WTC11 (cell line): ENCODE data around the gene RIMS4.

ENCODE experiments used
- ARID4B ChIP-seq: sonication (generic); formaldehyde crosslinking; IDR thresholded peaks from 2 replicates; pipeline ENCODE4 v1.8.0; 2023; ENCODE audit warnings: missing genetic modification reagents, mild to moderate bottlenecking, borderline replicate concordance
- CREB1 ChIP-seq: sonication (generic); formaldehyde crosslinking; IDR thresholded peaks from 2 replicates; pipeline ENCODE4 v1.8.0; 2023; ENCODE audit warnings: mild to moderate bottlenecking, missing genetic modification reagents
- CREM ChIP-seq: sonication (generic); formaldehyde crosslinking; IDR thresholded peaks from 2 replicates; pipeline ENCODE4 v1.8.1; 2022; ENCODE audit warnings: mild to moderate bottlenecking, missing genetic modification reagents, moderate library complexity
- STAT6 ChIP-seq: sonication (generic); formaldehyde crosslinking; conservative IDR thresholded peaks from 2 replicates; pipeline ENCODE4 v1.8.1; 2023; ENCODE audit warnings: mild to moderate bottlenecking, low read depth, missing genetic modification reagents, moderate library complexity
- USF2 ChIP-seq: sonication (generic); formaldehyde crosslinking; IDR thresholded peaks from 2 replicates; pipeline ENCODE4 v1.8.1; 2023; ENCODE audit warnings: mild to moderate bottlenecking, missing genetic modification reagents, moderate library complexity
- ZBTB21 ChIP-seq: sonication (generic); formaldehyde crosslinking; IDR thresholded peaks from 2 replicates; pipeline ENCODE4 v1.8.1; 2023; ENCODE audit warnings: mild to moderate bottlenecking, missing genetic modification reagents, borderline replicate concordance
- ZNF425 ChIP-seq: fragments of 250-450 bp; sonication (Bioruptor Pico); conservative IDR thresholded peaks from 2 replicates; pipeline ENCODE4 v1.9.0; 2021; ENCODE audit warnings: mild to moderate bottlenecking
- TF ChIP-seq, protein P1 (sequence below): sonication (generic); formaldehyde crosslinking; conservative IDR thresholded peaks from 2 replicates; pipeline ENCODE4 v1.8.1; 2022; ENCODE audit warnings: mild to moderate bottlenecking, missing genetic modification reagents
- TF ChIP-seq, protein P2 (sequence below): fragments of 200-600 bp; IDR thresholded peaks from 2 replicates; pipeline ENCODE4 v1.8.0; 2022; ENCODE audit warnings: antibody characterized with exemption
- TF ChIP-seq, protein P3 (sequence below): sonication (generic); formaldehyde crosslinking; IDR thresholded peaks from 2 replicates; pipeline ENCODE4 v1.8.1; 2022; ENCODE audit warnings: mild to moderate bottlenecking, moderate library complexity, missing genetic modification reagents
- TF ChIP-seq, protein P4 (sequence below): sonication (generic); formaldehyde crosslinking; IDR thresholded peaks from 2 replicates; pipeline ENCODE4 v1.8.0; 2022; ENCODE audit warnings: mild to moderate bottlenecking, missing genetic modification reagents
- TF ChIP-seq, protein P5 (sequence below): sonication (generic); formaldehyde crosslinking; IDR thresholded peaks from 2 replicates; pipeline ENCODE4 v1.8.0; 2022; ENCODE audit warnings: mild to moderate bottlenecking, missing genetic modification reagents

GRCh38 chr20:44807051-44807683, 3.2 kb downstream of the RIMS4 start:
- TF ChIP-seq, protein P1, sequence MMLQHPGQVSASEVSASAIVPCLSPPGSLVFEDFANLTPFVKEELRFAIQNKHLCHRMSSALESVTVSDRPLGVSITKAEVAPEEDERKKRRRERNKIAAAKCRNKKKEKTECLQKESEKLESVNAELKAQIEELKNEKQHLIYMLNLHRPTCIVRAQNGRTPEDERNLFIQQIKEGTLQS (CRISPR knock-in tag) = no peak
- TF ChIP-seq ARID4B (no peak), STAT6 (CRISPR knock-in tag) (no peak), CREM (CRISPR knock-in tag) (no peak), ZBTB21 (CRISPR knock-in tag) (no peak), USF2 (CRISPR knock-in tag) (no peak), ZNF425 (CRISPR knock-in tag) (no peak), CREB1 (CRISPR knock-in tag) (no peak)
- TF ChIP-seq, protein P2, sequence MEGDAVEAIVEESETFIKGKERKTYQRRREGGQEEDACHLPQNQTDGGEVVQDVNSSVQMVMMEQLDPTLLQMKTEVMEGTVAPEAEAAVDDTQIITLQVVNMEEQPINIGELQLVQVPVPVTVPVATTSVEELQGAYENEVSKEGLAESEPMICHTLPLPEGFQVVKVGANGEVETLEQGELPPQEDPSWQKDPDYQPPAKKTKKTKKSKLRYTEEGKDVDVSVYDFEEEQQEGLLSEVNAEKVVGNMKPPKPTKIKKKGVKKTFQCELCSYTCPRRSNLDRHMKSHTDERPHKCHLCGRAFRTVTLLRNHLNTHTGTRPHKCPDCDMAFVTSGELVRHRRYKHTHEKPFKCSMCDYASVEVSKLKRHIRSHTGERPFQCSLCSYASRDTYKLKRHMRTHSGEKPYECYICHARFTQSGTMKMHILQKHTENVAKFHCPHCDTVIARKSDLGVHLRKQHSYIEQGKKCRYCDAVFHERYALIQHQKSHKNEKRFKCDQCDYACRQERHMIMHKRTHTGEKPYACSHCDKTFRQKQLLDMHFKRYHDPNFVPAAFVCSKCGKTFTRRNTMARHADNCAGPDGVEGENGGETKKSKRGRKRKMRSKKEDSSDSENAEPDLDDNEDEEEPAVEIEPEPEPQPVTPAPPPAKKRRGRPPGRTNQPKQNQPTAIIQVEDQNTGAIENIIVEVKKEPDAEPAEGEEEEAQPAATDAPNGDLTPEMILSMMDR = no peak
- TF ChIP-seq, protein P3, sequence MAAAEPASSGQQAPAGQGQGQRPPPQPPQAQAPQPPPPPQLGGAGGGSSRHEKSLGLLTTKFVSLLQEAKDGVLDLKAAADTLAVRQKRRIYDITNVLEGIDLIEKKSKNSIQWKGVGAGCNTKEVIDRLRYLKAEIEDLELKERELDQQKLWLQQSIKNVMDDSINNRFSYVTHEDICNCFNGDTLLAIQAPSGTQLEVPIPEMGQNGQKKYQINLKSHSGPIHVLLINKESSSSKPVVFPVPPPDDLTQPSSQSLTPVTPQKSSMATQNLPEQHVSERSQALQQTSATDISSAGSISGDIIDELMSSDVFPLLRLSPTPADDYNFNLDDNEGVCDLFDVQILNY (CRISPR knock-in tag) = no peak
- TF ChIP-seq, protein P4, sequence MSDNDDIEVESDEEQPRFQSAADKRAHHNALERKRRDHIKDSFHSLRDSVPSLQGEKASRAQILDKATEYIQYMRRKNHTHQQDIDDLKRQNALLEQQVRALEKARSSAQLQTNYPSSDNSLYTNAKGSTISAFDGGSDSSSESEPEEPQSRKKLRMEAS (CRISPR knock-in tag) = no peak
- TF ChIP-seq, protein P5, sequence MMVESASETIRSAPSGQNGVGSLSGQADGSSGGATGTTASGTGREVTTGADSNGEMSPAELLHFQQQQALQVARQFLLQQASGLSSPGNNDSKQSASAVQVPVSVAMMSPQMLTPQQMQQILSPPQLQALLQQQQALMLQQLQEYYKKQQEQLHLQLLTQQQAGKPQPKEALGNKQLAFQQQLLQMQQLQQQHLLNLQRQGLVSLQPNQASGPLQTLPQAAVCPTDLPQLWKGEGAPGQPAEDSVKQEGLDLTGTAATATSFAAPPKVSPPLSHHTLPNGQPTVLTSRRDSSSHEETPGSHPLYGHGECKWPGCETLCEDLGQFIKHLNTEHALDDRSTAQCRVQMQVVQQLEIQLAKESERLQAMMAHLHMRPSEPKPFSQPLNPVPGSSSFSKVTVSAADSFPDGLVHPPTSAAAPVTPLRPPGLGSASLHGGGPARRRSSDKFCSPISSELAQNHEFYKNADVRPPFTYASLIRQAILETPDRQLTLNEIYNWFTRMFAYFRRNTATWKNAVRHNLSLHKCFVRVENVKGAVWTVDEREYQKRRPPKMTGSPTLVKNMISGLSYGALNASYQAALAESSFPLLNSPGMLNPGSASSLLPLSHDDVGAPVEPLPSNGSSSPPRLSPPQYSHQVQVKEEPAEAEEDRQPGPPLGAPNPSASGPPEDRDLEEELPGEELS (CRISPR knock-in tag) = no peak
